Measurements from ENCODE around the gene TEKT4.
"Not testable (repeated sequence)": the region's sequence is repeated elsewhere in the genome, so short reads cannot be mapped to it uniquely, and the experiment has no call there.

The TEKT4 gene

DNA sequence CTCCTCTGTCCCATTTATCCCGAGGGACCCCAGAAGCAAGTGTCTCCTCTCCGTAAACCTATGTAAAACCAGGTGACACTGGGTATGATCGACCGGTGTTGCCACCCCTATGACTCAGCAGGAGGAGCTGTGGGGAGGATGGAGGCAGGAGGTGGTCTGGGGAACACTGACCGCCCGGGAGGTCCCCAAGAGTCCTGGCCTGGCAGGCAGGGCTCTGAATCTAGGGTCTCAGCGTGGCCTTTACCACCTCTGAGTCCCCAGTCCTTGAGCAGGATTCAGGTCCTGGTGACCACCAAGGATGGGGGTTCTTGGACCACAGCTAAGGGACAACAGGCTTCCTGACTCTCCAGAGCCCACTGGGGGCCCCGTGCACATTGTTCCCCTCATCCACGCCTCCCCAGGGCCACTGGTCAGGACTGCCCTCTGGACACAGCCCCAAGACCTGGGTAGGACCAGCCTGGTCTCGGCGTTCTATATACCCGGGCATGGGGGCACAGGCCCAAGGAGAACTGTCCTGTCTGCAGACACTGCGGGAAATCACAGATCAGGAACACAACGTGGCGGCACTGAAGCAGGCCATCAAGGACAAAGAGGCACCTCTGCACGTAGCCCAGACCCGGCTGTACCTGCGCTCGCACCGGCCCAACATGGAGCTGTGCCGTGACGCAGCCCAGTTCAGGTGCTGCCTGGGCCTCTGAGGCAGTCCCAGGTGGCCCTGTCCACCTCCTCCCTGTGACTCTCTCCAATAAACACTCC lies 4.0 kb downstream of the TEKT4 start:
- in situ Hi-C loops (cut with MboI; ENCODE audit: low pct_unique_long_range_greater_than_20kb, low sequenced_read_pairs) = no loop called here
- no peak for DNase-seq

DNA sequence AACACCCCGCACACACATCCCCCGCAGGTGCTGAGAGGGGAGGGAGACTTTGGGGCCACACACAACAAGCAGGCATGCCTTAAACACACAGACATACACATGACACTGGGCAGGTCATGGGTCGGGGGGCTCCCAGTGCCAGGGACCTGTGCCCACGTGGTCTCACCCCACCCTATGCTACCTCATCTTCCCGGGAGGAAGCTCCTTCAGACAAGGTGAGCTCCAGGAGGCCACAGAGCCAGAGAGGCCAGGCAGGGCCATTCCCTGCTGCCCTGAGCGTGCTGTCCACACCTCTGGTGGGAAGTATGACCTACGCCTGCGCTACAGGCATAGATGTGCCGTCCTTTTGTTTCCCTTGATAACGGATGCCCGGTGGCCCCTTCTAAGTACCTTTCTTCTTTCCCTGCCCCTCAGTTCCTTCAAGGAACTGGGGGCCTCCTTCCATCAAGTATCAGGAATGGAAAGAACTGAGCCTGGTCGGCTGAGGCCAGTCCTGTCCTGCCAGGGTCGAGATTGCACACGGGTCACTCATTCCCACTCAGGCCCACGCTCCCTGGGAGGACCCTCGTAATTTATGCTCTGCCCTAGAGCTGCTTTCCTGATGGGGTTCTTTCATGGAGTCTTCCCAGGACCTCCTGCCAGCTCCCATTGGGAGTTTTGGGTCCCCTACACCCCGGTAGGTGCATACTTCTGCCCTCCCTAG lies 4.7 kb downstream of the TEKT4 start:
- in situ Hi-C loops (cut with MboI; ENCODE audit: low pct_unique_long_range_greater_than_20kb, low sequenced_read_pairs) = no loop called here
- no peak for DNase-seq

DNA sequence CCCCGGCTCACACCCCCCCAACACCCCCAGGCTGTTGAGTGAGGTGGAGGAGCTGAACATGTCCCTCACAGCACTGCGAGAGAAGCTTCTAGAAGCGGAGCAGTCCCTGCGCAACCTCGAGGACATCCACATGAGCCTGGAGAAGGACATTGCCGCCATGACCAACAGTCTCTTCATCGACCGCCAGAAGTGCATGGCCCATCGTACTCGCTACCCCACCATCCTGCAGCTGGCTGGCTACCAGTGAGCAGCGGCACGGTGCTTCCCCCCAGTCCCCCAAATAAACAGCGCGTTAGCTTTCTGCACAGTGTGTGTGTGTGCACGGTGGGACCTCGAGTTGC lies 5.3 kb downstream of the TEKT4 start:
- in situ Hi-C loops (cut with MboI; ENCODE audit: low pct_unique_long_range_greater_than_20kb, low sequenced_read_pairs) = no loop called here
- no peak for DNase-seq

DNA sequence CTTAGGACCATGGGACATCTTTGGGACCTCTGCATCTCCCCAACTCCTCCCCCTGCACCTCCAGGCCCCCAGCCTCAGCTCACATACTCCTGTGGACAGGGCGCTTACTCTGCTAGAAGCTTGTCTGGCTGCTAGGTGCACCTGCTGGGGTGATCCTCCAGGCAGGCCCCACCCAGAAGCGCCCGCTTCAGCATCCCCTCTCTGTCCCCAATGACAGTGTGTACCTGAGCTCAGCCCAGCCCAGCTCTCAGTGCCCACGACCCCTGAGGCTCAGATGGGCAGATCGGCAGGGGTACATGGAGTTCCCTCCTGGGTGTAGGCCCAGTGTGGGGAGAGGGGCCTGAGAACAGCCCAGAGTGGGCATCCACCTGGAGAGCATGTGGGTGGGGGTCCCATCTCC lies 5.9 kb downstream of the TEKT4 start:
- in situ Hi-C loops (cut with MboI; ENCODE audit: low pct_unique_long_range_greater_than_20kb, low sequenced_read_pairs) = no loop called here
- DNase-seq = no peak

DNA sequence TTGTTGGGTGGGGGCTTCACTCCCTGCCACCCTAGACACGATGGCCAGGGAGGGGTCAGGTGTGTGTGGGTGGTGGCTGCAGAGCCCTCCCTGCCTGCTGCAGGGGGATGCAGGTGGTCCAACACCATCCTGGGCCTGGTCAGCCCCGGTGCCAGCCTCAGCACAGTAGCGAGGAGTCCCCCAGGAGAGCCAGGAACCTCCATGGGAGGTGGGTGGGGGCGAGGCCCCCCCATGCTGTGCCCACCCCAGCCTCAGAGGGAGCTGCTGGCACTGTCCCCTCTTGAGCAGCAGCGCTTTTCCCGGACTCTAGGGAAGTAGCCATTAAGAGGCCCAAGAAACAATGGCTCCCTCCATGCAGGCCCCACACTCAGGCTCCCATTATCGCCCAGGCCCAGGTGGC lies 7.3 kb downstream of the TEKT4 start:
- in situ Hi-C loops (cut with MboI; ENCODE audit: low pct_unique_long_range_greater_than_20kb, low sequenced_read_pairs); DNase-seq: not testable (repeated sequence)

DNA sequence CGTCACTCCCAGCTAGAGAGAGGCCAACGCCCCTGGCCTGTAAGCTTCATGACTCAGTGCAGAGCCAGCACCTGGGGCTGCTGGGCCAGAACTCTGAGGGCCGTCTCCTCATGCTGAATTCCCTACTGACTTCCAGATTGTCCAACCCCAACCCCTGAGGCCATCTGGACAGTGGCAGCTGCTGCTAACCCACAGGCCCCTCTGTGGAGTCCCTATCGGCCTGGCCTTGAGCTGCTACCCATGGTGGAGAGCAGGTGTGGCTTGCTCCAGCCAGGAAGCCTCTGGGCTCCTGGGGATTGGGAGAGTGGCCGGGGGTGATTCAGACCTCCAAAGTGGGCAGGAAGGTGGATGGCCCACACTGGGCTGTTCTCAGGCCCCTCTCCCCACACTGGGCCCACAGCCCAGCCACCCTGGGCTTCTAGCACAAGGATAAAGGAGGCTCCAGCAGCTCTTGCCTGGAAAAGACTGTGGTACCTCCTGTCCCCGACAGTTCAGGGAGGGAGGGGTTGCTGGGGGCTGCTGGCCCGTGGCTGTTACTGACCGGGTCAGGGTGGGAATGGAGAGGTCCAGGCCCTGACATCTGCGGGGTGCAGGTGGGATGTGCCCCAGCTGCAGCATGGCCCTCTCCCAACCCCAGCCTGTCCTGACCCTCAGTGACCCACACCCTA lies 8.2 kb downstream of the TEKT4 start:
- in situ Hi-C loops (cut with MboI; ENCODE audit: low pct_unique_long_range_greater_than_20kb, low sequenced_read_pairs) = no loop called here
- no peak for DNase-seq

DNA sequence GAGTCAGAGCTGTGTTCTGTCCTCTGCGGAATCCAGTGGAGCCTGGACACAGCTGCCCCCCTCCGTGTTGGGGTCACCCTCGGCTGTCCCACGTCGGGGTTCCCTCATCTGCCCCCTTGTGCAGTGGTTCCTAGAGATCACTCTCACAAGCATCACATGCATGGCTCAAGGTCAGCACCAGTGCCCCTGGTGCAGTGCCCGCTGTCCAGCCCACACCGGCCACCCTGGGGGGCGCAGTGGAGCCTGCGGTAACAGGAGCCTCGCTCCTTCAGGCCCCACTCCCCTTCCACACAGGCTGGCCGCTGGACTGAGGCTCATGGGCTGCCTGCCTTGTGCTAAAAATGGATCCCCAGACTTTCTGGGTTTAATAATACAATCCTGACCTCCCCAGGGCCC lies 8.8 kb downstream of the TEKT4 start:
- in situ Hi-C loops (cut with MboI; ENCODE audit: low pct_unique_long_range_greater_than_20kb, low sequenced_read_pairs) = no loop called here
- no peak for DNase-seq

DNA sequence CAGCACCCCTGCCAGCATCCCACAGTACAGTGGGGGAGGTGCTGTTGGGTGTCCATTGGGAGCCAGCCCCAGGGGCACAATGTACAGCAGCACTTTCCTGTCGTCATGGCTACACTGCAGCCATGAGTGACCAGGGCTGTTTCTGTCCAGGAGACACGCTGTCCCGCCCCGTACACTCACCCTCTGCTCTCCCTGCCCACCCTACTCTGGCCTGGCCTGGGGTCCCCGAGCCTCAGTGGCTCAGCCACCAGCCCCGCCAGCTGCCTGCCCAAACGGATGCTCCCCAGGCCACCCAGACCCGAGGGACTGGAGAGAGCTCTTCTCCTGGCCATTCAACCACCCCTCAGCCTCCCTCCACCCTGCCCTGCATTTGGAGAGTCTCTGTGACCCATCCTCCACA lies 9.3 kb downstream of the TEKT4 start:
- in situ Hi-C loops (cut with MboI; ENCODE audit: low pct_unique_long_range_greater_than_20kb, low sequenced_read_pairs) = no loop called here
- DNase-seq = no peak

DNA sequence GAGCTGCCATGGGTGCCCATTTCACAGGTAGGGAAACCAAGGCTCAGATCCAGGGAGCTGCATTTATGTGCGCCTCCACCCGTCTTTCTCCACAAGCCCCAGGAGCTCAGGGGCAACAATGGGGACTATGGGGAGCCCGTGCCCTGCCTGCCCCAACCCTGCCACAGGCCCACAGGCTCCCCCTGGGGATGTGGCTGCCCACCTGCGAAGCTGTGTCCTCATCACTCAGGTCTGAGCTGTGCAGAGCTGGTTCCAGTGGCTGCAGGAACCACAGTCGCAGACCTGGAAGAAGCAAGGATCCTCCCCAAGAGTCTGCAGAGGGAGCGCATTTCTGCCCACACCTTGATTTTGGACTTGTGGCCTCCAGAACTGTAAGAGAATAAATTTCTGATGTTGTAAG lies 9.8 kb downstream of the TEKT4 start:
- DNase-seq = no peak
- in situ Hi-C loops (cut with MboI; ENCODE audit: low pct_unique_long_range_greater_than_20kb, low sequenced_read_pairs) = no loop called here

DNA sequence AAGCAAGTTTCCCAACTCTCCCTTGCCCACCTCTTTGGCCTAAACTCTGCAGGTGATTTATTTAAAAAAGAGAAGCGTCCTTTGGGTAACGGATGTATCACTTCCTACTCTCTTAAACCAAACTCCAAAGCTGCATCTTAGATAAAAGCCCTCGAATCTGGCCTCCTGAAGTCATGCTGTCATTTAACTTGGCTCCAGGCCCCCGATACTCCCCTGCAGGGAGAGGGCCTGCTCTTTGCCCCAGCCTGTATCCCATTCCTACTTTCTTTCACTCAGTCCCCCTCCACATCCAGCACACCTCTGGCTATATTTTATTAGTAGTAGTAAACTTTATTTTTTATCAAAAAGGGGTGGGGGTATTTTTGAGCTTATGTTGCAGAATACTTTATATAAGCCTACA lies 19.0 kb downstream of the TEKT4 start:
- DNase-seq = no peak
- in situ Hi-C loops (cut with MboI; ENCODE audit: low pct_unique_long_range_greater_than_20kb, low sequenced_read_pairs) = no loop called here

DNA sequence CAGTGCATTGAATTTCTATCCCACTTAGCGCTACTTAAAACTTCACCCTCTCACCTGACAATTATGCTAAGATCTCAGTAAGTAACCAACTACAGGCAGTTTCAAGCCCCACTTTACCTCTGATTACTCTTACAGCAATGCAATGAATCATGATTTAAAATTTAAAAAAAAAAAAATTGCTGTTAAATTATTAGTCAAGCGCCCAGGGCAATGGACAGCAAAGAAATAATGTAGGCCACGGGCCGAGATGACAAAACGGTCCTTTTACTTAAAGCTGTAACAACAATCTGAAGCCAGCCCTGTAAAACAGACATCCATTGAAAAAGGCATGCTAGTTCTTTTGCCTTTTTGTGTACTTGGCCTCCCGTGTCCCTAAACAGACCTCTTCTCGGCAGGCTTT lies 24.0 kb downstream of the TEKT4 start:
- DNase-seq; in situ Hi-C loops (cut with MboI; ENCODE audit: low pct_unique_long_range_greater_than_20kb, low sequenced_read_pairs): not testable (repeated sequence)

DNA sequence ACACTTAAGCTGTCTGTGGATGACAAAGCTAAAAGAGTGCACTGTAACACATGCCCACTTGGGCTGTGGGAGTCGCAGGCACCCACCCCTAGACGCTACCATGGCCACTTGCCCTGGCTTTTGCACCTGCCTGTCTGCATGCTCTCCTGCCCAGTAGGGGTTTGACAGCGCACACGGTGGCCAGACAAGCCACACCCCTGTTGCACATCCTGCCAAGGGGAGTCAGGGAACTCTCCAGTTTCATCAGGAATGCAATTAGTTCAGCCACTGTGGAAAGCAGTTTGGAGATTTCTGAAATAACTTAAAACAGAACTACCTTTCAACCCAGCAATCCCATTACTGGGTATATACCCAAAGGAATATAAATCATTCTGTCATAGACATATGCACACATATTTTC lies 35.7 kb downstream of the TEKT4 start:
- DNase-seq; in situ Hi-C loops (cut with MboI; ENCODE audit: low pct_unique_long_range_greater_than_20kb, low sequenced_read_pairs): not testable (repeated sequence)

DNA sequence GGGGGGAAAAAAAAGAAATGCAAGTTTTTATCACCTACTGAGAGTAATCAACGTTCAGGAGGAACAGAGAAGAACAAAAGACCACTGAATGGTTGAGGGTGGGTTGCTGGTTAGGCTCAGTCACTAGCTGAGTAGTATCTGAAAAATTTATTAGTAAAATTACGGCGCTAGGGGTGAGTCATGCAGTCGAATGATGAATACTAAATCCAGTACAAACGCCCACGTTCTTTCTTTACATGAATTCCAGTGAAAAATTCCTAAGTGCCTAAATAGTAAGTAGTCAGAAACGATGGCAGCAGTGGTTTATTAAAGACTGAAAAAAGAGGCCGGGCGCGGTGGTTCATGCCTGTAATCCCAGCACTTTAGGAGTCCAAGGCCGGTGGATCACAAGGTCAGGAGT lies 52.0 kb downstream of the TEKT4 start:
- in situ Hi-C loops (cut with MboI; ENCODE audit: low pct_unique_long_range_greater_than_20kb, low sequenced_read_pairs) = no loop called here
- DNase-seq = no peak

DNA sequence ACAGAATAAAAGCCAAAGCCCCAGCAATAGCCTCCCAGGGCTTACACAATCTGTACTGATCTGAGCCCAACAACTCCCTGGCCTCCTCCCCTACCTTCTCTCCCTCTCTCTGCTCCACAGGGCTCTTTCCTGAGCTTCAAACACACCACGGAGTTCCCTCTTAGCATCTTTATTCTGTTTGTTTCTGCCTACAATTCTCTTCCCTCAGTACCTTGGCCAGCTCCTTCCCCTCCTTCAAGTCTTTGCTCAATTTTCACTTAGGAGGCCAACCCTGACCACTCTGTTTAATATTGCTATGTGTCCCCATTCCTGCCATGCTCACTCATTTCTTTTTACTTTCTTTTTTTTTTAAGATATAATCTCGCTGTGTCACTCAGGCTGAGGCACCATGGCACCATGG lies 53.8 kb downstream of the TEKT4 start:
- DNase-seq; in situ Hi-C loops (cut with MboI; ENCODE audit: low pct_unique_long_range_greater_than_20kb, low sequenced_read_pairs): not testable (repeated sequence)
